Limb (tissue), 2 donors: Measurements from ENCODE around the gene OR6B1.
"Not testable (repeated sequence)": the region's sequence is repeated elsewhere in the genome, so short reads cannot be mapped to it uniquely, and the experiment has no call there.

Experiments used
- DNase-seq, 2 donors: peaks; one replicate each; pipeline ENCODE4 v3.0.0-alpha.2; 2016; ENCODE audit errors: extremely low spot score in 2 of 2

OR6B1 gene

DNA sequence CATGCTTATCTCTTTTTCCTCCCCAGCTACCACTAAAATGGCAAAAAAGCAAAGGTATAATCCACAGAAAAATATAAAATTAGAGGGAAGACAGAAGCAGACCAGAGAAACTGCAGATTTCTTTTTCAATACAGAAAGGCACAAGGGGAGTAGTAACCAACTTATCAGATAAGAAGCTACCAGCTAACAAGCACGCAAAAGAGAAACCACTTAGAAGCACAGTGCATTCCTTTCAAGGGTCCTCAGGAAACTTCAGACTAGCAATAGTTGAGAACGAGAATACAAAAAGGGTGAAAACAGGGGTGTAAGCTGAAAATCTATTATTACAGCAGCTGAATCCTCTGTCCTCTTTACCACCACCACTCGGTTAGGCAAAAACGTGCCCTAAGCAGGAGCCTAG lies 38.8 kb downstream of the OR6B1 start:
- no peak for DNase-seq

DNA sequence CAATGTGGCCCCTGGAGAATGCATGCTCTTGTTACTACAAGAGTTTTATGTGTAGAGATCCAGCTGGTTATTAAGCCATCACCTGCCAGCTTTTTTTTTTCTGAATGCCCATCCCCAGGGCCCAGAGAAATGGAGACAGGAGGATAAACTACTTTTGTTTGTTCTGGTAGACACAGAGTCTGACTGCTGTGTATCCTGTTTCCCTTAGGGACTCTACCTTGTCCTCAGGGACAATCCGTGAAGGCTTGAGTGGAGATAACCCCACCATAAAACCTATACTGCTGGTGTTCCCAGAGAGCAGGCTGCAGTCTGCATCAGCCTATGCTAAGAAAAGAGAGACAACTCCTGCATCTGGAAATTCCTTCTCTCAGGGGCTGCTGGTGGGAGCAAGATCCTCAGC lies 48.5 kb downstream of the OR6B1 start, which contains the start of gene OR2A5:
Gene OR2A5, plus strand, starts transcription at position 301 of the 400 bp plus-strand sequence. CDS start 1,454 bp downstream, outside the sequence.
- DNase-seq: no peak

DNA sequence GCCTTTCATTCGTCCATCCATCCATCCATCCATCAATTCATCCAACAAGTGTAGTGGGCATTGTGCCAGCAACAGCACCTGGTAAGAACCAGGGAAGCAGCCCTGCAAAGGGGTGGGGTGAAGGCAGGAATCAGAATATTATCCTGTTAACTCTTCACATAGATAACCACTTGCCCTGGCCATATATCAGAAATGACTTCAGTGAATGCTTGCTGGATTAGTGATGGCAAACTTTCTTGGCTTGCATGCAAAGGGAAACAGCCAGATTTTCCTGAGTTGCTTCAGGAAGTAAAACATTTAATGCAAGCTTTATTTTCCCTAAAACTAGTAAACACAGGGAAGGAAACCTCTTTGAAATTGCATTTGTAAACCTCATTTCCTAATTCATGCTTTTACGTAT lies 49.4 kb downstream of the OR6B1 start:
- no peak for DNase-seq

DNA sequence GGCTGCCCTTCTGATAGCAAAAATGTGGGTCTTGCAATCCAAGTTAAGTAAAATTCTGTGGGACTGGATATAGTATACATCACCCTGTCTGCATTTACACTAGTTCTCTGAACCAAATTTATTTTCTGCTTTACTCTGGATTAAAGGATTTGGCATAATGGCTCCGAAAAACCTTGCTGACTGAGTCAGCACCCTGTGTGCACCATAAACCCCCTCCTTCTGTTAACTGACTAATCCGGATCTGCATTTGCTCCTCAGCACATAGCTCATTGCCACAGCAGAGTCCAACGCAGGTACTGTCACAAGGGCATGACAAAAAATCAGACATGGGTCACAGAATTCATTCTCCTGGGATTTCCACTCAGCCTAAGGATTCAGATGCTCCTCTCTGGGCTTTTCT lies 50.0 kb downstream of the OR6B1 start:
- DNase-seq: no peak

DNA sequence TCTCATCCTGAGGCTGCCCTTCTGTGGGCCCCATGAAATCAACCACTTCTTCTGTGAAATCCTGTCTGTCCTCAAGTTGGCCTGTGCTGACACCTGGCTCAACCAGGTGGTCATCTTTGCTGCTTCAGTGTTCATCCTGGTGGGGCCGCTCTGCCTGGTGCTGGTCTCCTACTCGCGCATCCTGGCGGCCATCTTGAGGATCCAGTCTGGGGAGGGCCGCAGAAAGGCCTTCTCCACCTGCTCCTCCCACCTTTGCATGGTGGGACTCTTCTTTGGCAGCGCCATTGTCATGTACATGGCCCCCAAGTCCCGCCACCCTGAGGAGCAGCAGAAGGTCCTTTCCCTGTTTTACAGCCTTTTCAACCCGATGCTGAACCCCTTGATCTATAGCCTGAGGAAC lies 50.8 kb downstream of the OR6B1 start:
- DNase-seq: not testable (repeated sequence)

DNA sequence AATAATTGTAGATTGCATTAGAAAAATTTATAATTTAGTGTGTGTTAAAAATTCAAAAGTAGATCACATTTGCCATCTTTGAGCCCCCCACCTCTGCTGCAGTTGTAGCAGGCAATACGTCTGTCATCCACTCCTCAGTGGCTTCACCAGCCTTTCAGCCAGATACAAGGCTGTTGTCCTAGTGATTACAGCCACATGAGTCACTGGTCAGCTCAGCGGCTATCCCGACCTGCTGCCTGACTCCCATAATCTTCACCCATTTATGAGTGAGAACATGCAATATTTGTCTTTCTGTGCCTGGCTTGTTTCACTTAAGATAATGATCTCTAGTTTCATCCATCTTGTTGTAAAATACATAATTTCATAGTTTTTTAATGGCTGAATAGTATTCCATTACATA lies 57.8 kb downstream of the OR6B1 start:
- DNase-seq: no peak
